NOMO-1 (cell line): ENCODE results near the gene GYPC.
A peak's percentile ranks its signal among the peaks of the same experiment; 100 is the strongest.
"Not testable (repeated sequence)": the region's sequence is repeated elsewhere in the genome, so short reads cannot be mapped to it uniquely, and the experiment has no call there.

Experiments used
- DNase-seq, 2 experiments: peaks; one replicate each; lab custom pipeline; 2025; ENCODE audit not compliant: unreplicated experiment in 2 of 2; lab: John Stamatoyannopoulos, UW

GYPC gene

GRCh38 chr2:126655500-126656430 is at the start of gene GYPC:
Gene GYPC (plus strand): TSS chr2:126656158. CDS start chr2:126656264, 106 bp downstream.
- DNase-seq: peak; percentile 10 to 63

DNA sequence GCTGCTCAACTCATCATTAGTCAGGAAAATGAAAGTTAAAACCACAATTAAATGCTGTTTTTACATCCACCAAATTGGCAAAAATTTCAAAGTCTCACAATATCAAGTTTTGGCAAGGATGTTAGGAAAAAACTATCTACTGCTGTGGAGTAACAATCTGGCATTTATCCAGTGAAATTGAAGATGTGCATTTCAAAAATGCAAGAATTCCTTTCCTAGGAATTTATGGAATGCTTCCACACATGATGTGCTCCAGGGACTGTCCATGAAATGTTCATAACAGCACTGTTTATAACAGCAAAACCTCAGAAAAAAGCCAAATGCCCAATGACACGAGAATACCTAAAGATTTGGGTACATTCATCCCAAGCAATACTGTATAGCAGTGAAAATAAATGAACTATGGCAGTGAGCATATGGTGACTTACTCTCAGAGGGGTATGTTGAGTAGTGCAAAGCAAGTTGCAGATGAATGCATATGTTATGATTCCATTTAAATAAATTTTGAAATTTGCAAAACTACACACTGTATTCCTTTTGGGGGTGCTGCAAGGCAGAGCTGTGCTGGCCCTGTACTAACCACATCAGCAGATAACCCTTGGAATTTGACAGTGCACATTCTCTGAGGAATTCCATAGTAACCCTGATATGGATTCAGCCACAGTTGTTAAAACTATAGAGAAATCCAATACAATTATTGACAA is 41.3 kb upstream of the GYPC start:
- DNase-seq: no peak

- DNase-seq: no peak
Observed at GRCh38 chr2:126616606-126617069, 39.3 kb upstream of the GYPC start.

GRCh38 chr2:126620302-126620701 is 35.7 kb upstream of the GYPC start:
- no peak for DNase-seq

- no peak for DNase-seq
Observed at GRCh38 chr2:126623000-126623399, 33.0 kb upstream of the GYPC start.

DNA sequence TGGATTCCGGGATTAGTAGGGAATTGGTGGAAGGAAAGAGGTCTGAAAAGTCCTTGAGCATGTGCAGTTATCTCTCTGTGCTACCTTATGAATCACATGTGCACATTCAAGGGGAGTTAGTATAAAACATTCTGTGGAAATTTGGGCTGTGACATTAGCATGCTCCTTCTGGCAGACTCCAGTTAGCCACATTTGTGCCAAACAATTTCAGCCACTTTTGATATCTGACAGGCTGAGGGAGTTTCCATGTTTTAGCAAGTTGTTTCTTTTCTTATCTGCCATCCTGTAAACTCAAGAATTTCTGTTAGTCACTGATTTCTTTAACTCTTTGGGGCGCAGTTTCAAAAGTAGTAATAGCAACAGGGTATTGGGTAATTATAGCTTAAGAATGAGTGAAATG is 28.3 kb upstream of the GYPC start:
- DNase-seq: no peak

- DNase-seq: peak in 1 of 2 experiments; percentile 12
Observed at GRCh38 chr2:126634273-126634861, 21.6 kb upstream of the GYPC start.

GRCh38 chr2:126635281-126635680 is 20.7 kb upstream of the GYPC start:
- no peak for DNase-seq

GRCh38 chr2:126635736-126636135 is 20.2 kb upstream of the GYPC start:
- no peak for DNase-seq

DNA sequence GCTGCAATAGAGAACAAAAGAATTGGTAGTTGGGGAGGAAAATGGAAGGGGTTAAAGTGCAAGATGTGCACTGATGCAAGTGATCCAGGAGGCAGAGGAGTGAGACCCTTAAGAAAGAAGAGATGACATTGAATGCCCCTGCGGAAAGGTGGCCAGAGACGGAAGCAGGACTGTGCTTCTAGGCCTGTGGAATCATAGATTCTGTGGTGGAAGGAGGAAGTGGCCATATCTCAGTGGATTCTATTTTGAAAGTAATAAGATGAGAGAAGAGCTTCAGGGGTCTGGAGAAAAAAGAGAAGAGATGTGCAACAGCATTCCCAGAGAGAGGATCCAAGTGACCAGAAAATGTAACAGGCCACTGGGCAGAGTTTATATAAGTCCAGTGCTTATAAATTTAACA is 18.6 kb upstream of the GYPC start:
- DNase-seq: peak; percentile 6 to 20

- DNase-seq: no peak
Observed at GRCh38 chr2:126638746-126639145, 17.2 kb upstream of the GYPC start.

- DNase-seq: no peak
Observed at GRCh38 chr2:126639276-126639675, 16.7 kb upstream of the GYPC start.

- not testable (repeated sequence) for DNase-seq
Observed at GRCh38 chr2:126641294-126641693, 14.7 kb upstream of the GYPC start.

DNA sequence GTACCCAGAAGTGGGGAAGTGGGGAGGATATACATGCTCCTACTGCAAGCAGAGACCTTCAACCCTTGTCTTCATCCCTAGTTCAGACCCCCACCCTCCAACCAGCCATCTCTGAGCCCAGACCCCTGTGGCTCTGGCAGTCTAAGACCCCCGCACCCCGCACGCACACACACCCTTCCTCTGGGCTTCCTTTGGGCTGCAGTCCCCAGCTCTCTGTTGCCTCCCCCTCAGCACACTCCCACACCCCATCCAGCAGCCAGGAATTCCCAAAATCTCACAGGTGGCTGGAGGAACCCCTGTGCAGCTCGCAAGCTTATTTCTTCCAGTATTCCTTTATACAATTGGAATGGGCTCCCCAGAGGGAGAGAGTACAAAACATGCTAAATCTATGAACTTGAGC is 13.9 kb upstream of the GYPC start:
- DNase-seq: no peak

- no peak for DNase-seq
Observed at GRCh38 chr2:126643431-126643830, 12.5 kb upstream of the GYPC start.

- DNase-seq: no peak
Observed at GRCh38 chr2:126643972-126644371, 12.0 kb upstream of the GYPC start.

DNA sequence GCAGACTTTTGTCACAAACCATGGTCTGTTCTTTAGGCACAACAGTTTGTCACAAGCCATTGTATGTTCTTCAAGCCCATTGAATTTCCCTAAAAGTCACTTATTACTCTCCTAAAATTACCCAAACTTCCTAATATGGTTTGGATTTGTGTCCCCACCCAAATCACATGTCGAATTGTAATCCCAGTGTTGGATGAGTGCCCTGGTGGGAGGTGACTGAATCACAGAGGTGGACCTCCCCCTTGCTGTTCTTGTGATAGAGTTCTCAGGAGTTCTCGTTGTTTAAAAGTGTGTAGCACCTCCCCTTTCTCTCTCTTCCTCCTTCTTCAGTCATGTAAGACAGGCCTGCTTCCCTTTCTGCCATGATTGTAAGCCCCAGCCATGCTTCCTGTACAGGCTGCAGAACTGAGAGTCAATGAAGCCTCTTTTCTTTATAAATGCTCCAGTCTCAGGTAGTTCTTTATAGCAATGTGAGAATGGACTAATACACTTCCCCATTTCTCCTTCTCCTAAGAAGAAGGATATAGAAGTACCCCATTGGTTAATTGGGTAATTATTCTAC is 11.2 kb upstream of the GYPC start:
- DNase-seq: peak in 1 of 2 experiments; percentile 62

DNA sequence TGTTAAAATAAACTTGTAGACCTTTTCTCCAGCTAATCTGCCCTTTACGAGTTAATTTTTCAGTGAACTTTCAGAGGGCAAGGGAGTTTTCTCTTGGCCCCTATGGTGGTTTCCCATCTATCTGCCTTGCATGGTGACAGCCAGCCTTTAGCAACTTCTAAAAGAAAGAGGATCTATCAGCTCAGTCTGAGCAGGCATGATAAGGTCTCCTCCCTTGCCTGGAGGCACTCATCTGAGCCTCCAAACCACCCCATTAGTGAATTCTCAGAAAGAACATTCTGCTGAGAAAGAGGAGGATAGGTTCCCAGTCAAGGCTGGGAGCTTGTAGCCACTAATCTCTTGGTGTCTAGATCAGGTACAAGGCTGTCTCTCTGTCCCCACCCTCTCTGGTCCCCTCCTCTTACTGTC is 10.7 kb upstream of the GYPC start:
- no peak for DNase-seq

GRCh38 chr2:126646026-126646425 is 9.9 kb upstream of the GYPC start:
- DNase-seq: no peak

DNA sequence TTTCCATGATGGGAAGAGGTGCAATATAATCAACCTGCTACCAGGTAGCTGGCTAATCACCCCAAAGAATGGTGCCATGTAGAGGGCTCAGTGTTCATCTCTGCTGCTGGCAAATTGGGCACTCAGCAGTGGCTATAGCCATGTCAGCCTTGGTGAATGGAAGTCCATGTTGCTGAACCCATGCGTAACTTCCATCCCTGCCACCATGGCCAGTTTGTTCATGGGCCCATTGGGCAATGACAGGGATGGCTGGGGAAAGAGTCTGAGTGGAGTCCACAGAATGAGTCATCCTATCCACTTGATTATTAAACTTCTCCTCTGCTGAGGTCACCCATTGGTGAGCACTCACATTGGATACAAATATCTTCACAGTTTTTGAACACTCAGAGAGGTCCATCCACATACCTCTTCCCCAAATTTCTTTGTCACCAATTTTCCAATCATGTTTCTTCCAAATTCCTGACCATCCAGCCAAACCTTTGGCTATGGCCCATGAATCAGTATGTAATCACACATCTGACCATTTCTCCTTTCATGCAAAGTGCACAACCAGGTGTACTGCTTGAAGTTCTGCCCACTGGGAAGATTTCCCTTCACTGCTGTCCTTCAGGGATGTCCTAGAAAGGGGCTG is 8.1 kb upstream of the GYPC start:
- not testable (repeated sequence) for DNase-seq
